HG03571 (cell line): ENCODE data around the gene ARSG.

Experiments used
- ATAC-seq: cut with Tn5 transposase; IDR thresholded peaks from one replicate; pipeline ENCODE4 v1.9.1; 2021; ENCODE audit not compliant: unreplicated experiment

ARSG gene

DNA sequence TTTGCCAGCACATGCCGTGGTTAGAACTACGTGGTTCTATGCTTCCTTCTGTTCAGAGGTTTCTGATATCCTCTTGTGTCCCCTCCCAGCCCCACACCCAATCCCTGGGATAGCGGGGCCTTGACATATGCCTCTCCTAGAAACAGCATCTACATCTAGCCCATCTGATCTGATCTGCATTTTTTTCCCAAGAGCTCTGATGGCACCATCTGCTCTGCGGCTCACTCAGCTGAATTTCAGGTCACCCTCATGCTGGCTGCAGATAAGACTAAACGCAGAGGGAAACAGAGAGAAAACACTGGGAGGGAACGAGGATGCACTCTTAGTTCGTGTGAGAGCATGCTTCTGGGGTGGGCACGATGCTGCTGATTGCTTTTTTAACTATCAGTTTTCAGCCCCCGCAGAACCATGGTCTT lies 155.3 kb downstream of the ARSG start:
- no peak for ATAC-seq

DNA sequence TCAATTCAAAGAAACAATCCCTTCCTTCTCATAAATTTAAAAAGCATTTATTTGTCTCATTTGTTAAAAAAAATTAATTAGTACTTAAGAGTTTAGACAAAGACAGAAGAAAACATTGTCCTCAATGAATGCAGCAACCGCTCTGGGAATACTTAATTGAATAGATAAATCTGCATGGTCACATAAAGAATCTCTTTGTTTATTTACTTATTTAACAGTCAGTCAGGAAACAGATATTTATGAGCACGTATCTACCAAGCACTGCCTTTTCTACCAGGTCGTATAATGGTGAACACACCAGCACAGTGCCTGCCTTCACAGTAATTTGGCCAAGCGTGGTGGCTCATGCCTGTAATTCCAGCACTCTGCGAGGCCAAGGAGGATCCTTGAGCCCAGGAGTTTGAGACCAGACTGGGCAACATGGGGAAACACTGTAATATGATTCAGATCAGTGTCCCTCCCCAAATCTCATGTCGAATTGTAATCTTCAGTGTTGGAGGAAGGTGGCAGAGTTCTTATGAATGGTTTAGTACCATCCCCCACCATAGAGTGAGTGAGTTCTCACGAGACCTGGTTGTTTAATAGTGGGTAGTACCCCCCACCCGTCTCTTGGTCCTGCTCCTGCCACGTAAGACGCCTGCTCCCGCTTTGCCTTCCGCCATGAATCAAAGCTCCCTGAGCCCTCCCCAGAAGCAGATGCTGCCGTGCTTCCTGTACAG lies 157.9 kb downstream of the ARSG start:
- ATAC-seq: no peak

DNA sequence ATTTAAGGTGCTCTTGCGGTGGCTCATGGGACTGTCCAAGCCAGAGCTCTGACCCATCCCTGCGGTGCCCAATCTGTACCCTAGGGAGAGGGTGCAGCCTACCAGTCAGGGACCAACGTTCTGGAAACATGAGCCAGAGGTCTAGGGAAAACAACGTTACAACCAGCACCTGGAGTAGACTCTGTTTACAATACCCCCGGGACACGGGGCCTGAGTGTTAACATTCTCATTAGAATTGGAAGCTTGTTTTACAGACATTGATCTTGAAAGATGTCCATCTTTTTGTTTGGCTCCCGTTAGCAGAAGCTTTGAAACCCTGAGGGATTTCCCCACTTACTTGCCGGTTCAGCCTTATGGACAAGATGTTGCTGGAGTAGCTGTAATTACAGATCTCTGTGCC lies 159.1 kb downstream of the ARSG start:
- ATAC-seq: no peak

DNA sequence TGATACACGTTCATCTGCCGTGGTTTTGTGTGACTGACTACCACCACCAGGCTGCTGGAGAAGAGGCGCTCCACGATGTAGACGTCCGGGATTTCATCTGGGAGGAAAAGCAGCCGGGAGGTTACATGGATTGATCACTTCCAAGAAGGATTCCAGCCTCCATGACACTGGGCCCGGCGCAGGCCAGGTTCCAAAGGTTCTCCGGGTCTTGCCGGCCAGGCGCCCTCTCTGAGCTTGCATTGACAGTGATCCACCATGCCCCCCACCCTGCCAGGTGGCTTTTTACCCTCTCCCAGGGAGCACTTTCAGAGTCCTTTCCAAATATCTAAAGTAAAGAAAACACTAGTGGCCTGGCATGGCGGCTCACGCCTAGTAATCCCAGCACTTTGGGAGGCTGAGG lies 159.5 kb downstream of the ARSG start:
- no peak for ATAC-seq

DNA sequence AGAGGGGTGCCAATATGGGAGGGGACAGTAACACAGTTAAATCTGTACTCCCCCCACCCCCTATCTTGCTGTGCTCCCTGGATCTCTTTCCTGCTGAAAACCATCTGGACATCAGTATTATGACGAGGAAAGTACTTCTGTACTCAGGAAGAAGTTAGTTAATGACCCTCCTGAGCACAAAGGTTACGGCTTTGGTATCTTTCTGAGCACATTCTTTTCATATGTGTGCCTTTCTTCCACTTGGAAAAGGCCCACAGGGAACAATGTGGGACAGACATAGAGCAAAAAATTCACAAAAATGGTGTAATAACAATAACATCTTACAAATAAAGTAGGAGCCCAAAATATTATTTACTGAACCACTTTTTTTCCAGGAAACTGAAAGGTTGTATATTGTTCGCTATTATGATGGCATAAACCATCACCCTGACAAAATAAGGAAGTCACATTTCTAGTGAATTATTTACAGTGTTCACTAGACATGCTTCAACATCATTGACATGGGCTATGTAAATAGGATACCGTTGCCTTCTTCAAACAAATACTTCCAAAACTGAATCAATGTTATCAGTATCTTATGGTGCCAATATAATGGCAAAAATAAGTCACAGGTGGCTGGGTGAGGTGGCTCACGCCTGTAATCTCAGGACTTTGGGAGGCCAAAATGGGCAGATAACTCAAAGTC lies 160.5 kb downstream of the ARSG start:
- ATAC-seq: no peak

DNA sequence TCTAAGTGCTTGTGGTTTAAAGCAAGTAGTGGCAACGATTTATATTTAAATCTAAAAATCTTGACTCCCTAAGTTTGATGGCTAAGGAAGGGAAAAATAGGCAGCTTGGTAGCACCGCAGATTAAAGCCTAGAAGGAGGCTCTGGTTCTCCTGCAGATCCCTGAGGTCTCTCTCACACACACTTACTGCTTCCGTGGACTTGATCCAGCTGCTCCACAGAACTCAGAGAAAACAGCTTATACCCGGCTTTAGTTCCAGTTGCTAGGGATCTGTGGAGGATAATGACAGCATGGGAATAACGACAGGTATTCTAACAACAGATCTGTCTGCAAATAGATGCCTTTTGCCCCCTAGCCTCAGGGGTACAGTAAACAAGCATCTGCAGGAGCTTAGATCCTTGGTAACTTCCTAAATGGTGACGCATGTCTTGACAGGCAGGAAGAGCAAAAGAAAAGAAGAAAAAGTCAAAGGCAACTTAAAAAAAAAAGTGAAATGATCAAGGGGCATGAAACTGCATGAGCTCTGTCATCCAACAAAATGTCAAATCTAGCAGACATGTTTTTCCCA lies 161.5 kb downstream of the ARSG start:
- ATAC-seq: no peak

DNA sequence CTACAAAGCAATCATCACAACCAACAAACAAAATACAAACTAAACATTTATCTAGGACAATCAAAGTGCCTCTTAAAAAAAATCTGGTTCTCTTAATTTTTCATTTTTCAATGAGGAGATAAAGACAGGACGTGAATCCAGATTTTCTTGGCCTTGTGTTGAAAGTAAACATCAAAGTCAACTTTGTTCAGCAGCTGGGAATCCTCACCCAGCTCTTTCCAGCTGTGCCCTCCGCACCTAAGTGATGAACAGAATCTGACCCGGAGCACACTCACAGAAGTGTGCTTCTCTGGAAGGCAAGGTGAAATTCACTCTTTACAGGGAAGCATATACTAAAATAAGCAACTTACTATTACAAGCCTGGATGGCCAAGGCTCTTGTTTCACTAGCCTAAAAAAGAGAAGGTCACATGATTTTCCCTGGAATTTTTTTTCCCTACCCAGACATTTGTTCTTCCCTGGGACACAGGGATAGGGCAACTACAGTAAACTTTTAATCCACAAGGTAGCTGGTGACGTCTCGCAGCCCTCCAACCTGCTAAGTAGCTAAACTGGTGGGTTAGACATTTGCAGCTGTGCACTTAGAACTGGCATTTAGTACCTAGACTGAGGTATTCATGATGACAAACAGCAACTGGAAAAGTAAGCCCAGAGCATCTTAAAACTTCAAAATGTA lies 162.8 kb downstream of the ARSG start:
- no peak for ATAC-seq

DNA sequence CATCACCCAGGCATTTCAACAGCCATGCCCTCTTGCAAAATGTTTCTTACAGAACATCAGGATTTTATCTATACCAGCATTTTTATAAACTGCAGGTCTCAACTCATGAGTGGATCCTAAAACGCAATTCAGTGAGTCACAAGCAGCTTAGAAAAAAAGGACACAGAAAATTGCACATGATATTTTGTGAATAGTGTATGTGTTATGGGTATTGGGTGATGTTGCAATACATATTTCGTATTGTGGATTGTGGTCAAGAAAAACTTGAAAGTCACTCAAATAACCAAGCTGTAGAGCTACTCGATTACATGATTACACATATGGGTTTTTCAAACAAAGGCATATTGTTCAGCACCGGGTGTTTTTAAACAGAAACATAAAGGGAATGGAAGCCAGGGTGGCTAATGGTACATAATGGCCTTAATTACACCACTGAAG lies 164.6 kb downstream of the ARSG start:
- ATAC-seq: no peak

- no peak for ATAC-seq
These were observed 165.3 kb downstream of the ARSG start for GRCh38 chr17:68456339-68457167.

DNA sequence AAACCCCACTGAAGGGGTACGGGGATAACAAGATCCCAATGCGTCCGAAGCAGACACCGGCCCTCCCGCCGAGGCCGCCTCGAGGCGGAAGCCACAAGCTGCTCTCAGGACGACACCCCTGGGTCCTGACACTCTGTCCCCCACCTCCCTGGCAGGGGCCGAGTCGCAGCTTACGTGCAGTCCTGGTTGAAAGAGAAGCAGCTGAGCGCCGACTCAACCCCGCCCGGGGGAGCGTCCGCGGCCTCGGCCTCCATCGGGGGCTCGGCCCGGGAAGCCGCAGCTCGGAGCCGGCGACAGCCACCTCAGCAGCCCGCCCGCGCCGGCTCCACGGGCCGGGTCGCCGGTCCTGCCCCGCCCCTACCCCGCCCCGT lies 165.9 kb downstream of the ARSG start, which contains the start of gene WIPI1:
Gene WIPI1, minus strand, starts transcription at position 329 of the 371 bp plus-strand sequence. Its CDS starts 75 bp downstream, at position 254.
- peak; percentile 26 for ATAC-seq

GRCh38 chr17:68457539-68458259 lies 166.4 kb downstream of the ARSG start:
- peak; percentile 79 for ATAC-seq

DNA sequence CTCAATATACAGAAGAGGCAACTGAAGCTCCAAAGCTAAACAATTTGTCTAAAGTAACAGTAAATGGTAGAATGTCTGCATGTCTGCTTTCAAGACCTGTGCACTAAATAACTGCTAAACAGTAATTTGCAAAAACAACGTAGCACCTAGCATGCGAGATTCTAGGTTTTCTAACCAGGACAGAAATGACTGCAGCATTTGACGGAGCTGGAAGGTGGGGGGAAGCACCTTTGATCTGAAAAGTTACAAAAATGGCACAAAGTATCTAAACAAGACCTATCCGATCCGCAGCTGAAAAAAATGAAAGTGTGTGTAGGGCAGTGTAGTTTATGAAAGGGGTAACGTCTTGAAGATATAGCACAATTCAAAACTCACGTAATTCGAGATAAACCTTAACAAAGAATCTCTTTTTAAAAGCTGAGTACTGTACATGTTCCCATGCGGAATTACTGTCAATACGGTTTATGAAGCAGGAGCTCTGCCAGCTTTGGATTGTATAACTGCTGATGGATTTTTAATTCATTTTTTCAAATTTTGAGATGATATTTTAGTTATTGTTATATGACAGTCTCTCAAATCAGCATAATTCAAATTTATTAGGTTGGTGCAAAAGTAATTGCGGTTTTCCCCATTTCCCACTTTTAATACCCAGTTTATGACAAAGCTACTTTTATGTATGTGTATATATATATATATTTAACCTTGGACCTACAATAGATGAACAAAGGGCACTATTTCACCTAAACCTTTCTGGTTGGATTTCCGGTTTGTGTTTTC lies 167.2 kb downstream of the ARSG start:
- no peak for ATAC-seq

DNA sequence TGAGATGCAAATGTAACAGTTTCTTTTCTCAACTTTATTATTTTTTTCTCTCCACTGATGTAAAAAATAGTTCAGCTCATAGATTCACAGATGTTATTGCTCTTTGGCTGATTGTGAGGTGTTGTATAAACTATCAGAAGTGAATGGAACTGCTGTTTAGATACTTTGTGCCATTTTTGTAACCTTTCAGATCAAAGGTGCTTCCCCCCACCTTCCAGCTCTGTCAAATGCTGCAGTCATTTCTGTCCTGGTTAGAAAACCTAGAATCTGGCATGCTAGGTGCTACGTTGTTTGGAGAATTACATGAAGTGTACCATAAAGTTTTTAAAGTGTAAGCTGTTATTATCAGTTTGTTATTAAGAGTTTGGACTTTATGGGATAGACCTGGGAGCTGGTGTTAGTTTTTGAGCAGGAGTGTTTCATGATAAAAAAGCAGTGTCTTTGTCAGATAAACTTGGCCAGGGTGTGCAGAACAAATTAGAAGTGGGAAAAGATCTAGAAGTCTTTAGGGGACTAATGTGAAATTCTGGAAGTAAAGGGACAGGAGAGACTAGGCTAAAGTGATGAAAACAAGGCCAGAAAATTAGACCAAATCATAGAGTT lies 167.8 kb downstream of the ARSG start:
- no peak for ATAC-seq

DNA sequence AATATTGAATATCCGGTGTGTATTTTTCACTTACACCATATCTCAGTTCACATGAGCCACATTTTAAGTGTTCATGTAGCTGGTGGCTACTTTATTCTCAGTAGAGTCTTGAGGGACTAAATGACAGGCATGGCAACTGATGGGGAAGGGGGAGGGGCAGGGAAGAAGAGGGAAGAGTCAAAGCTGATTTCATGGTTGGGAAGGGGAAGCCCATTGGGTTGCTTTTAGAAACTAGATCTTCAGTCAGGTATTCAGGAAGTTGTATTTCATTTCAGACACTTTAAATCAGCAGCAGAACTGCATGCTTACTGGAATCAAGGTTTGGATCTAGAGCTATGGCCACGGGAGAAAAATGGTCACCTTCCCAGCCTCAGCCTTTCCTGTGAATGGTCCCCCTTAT lies 168.9 kb downstream of the ARSG start:
- ATAC-seq: no peak

- no peak for ATAC-seq
These were observed 169.4 kb downstream of the ARSG start for GRCh38 chr17:68460715-68461114.

- ATAC-seq: no peak
These were observed 169.8 kb downstream of the ARSG start for GRCh38 chr17:68461122-68461539.

DNA sequence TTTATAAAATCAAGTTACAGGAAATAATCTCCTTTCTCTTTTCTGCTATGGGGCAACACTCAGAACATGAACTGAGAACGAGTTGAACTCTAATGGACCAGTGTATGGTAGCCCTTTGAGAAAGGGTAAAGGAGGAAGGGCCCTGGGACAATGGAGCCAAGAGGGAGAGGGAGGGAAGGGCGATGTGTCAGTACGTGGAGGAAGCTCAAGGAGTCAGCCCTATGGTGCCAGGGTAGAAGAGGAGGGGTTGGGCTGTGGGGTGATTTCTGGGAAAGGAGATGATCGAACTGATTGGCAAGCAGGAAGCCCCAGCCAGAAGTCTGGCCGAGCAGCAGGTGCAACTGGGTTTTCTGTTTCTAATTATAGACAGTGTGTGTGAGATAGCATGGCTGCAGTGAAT lies 170.3 kb downstream of the ARSG start:
- ATAC-seq: no peak

- ATAC-seq: peak; percentile 45
These were observed 171.3 kb downstream of the ARSG start for GRCh38 chr17:68462381-68463210.
